GM12872 (cell line): ENCODE measurements around the gene GPR75.

ENCODE experiments used
- CTCF ChIP-seq: IDR thresholded peaks from 3 replicates; pipeline ENCODE4 v1.5.1; 2011; ENCODE audit warnings: low read depth, mild to moderate bottlenecking, low read length, moderate library complexity; ENCODE audit not compliant: insufficient read depth

The GPR75 gene

DNA sequence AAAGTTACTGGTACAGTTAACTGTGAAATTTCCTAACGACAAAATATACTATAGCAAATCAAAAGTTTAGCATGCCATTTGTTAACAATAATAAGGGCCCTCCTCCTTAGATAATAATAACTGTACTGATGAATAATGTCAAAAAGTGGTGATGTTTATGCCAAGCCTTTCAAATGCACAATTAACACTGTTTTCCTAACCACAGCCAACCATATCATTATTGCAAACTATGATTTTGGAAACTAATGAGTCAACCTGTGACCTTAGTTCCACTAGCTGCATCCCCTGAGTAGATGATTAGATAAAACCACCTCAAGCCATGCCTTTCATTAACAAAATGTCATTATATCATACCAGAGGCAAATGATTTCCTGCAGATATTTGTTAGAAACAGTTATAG, 25.1 kb upstream of the GPR75 start:
- no peak for TF ChIP-seq CTCF

DNA sequence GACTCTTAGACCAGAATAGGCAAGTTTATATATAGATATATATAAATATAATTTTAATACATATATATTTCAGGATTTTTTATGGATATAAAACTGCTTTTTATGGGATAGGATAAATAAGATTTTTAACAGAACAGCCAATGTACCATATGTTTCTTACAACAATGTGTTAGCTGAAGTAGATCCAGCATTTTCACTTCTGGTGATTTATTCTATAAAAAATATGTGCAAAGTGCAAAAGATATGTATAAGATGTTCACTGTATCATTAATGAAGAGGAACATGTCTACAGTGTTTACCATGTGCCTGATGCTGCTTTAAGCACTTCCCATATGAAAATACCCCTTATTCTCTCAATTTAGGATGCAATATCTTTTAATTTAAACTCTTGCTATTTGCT, 22.2 kb upstream of the GPR75 start:
- no peak for TF ChIP-seq CTCF

DNA sequence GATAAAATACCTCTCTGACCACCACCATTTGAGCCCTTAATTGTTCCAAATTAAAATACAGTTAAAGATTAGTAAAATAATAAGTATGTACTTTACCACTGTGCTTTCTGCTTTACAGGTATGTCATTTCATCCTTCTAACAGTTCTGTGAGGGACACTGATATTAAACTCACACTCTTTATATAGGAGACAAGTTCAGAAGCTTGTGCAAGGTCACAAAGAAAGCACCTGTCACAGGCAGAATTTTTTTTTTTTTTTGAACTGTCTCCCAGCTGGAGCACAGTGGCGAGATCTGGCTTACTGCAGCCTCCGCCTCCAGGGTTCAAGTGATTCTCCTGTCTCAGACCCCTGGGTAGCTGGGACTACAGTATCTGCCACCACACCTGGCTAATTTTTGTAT, 21.6 kb upstream of the GPR75 start:
- TF ChIP-seq CTCF = no peak

DNA sequence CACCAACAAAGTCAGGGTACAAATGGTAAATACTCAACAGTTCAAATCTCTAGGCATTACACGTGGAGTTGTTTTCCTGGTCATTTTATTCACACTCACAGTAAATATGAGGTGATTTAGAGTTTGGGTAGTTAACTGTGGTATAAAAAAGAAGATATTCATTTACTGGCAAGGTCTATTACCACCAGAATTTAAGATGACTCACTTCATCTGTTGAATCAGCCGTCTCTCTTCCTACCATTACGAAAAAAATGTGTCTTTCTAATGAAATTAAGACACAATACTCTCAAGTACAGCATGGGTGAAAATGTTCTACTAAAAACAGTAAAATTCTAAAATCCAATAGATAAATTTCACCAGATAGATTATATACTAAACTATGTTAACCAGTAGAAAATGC, 21.0 kb upstream of the GPR75 start:
- no peak for TF ChIP-seq CTCF

DNA sequence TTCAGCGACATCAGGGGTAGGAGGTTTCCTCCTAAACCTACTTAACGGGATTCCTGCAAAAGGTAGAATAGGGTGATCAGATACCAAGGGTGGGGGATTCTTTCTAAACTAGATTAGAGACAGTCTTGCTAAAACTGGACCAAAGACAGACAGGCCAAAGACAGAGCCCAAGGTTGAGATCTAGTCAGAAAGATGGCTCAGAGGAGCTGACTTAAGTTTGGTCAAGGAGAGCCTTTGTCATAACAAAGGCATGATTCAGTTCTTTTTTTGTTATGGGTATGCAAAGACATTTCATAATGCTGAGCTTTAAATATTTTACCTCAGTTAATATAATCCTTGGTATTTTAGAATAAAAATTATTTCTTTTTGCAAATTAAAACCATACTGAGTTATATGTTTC, 17.8 kb upstream of the GPR75 start:
- no peak for TF ChIP-seq CTCF

- no peak for TF ChIP-seq CTCF
These were observed 17.3 kb upstream of the GPR75 start for GRCh38 chr2:53877112-53877511.

DNA sequence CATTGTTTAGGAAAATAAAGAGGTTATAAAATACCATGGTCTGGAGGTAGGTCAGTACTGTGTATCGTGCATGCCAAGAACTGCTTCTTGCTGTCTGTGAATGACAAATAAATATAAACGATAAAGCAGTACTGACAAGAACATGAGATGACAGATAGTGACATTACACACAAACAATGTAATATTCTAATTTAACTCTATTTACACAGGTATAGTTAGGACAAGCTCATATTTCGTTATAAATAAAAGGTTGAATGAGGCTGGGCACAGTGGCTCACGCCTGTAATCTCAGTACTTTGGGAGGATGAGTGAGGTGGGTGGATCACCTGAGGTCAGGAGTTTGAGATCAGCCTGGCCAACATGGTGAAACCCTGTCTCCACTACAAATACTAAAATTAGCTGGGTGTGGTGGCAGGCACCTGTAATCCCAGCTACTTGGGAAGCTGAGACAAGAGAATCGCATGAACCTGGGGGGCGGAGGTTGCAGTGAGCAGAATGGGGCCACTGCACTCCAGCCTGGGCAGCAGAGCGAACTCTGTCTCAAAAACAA, 14.7 kb upstream of the GPR75 start:
- TF ChIP-seq CTCF = no peak

GRCh38 chr2:53867773-53868172, 8.0 kb upstream of the GPR75 start:
- no peak for TF ChIP-seq CTCF
